ENCODE data around the gene GOLGA6L22.
"Not testable (repeated sequence)": the region's sequence is repeated elsewhere in the genome, so short reads cannot be mapped to it uniquely, and the experiment has no call there.

DNA sequence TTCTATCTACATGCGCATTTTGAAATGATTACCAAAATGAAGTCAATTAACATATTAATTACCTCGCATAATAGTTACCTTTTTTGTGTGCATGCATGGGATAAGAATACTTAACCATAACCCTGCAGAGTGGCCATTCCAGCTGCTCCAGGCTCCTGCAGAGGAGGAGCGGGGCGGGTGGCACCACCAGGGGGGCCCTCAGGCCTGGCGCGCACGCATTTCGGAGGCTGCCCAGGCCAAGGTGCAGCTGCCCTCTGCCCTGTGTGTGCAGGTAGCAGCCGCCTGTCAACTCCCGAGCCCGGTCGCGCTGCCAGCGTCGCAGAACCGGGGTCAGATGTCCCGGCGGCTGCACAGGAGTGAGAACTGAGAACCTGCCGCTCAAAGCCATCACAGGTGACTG lies 41.4 kb upstream of the GOLGA6L22 start:
- TF ChIP-seq, protein P1, sequence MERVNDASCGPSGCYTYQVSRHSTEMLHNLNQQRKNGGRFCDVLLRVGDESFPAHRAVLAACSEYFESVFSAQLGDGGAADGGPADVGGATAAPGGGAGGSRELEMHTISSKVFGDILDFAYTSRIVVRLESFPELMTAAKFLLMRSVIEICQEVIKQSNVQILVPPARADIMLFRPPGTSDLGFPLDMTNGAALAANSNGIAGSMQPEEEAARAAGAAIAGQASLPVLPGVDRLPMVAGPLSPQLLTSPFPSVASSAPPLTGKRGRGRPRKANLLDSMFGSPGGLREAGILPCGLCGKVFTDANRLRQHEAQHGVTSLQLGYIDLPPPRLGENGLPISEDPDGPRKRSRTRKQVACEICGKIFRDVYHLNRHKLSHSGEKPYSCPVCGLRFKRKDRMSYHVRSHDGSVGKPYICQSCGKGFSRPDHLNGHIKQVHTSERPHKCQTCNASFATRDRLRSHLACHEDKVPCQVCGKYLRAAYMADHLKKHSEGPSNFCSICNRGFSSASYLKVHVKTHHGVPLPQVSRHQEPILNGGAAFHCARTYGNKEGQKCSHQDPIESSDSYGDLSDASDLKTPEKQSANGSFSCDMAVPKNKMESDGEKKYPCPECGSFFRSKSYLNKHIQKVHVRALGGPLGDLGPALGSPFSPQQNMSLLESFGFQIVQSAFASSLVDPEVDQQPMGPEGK (CRISPR knock-in tag; IDR thresholded peaks at IDR 0.05; ENCODE audit: borderline replicate concordance): not testable (repeated sequence)
- TF ChIP-seq ISL1 (CRISPR knock-in tag; IDR thresholded peaks at IDR 0.05); ARNTL (CRISPR knock-in tag; IDR thresholded peaks at IDR 0.05; ENCODE audit: borderline replicate concordance, low read depth); ZNF565 (CRISPR knock-in tag; conservative IDR thresholded peaks at IDR 0.05; ENCODE audit: low read depth); RARB (CRISPR knock-in tag; IDR thresholded peaks at IDR 0.05); GLIS3 (CRISPR knock-in tag; IDR thresholded peaks at IDR 0.05): not testable (repeated sequence)
- TF ChIP-seq, protein P2, sequence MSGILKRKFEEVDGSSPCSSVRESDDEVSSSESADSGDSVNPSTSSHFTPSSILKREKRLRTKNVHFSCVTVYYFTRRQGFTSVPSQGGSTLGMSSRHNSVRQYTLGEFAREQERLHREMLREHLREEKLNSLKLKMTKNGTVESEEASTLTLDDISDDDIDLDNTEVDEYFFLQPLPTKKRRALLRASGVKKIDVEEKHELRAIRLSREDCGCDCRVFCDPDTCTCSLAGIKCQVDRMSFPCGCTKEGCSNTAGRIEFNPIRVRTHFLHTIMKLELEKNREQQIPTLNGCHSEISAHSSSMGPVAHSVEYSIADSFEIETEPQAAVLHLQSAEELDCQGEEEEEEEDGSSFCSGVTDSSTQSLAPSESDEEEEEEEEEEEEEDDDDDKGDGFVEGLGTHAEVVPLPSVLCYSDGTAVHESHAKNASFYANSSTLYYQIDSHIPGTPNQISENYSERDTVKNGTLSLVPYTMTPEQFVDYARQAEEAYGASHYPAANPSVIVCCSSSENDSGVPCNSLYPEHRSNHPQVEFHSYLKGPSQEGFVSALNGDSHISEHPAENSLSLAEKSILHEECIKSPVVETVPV (CRISPR knock-in tag; IDR thresholded peaks at IDR 0.05): not testable (repeated sequence)

Data from SK-N-SH treated with all-trans-retinoic acid at 6 μM for 48 hours (cell line).